Stimulated activated CD4-positive, alpha-beta T cell treated with anti-CD3 and anti-CD28 coated beads, TNF-alpha, amount 100 ng/mL, for 48 hours (primary cell): ENCODE measurements around the gene DCAF8L2.
"Not testable (repeated sequence)": the region's sequence is repeated elsewhere in the genome, so short reads cannot be mapped to it uniquely, and the experiment has no call there.

Source experiments
- DNase-seq, 3 donors: peaks; one replicate each; pipeline ENCODE4 v3.0.0-alpha.2; 2020; ENCODE audit warnings: low read depth in 3 of 3

Gene DCAF8L2

GRCh38 chrX:27679281-27679680, 89.1 kb downstream of the DCAF8L2 start:
- no peak for DNase-seq

DNA sequence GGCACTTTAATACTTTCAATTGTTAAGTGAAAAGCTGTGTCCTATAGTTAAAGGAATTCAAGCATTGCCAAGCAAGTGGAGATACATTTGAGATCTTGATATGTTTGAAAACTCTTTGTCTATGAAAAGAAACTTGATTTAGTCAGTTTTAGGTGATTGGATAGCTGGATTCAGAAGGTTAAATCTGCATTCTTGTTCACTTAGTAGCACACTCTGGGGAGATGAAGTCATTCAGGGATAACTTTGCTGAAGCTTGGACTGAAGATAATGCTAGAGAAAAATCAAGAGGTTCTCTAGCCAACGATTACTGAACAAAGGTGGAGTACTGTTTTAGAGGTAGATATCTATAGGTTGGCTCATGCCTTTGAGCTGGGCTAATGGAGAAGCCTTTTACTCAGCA, 90.6 kb downstream of the DCAF8L2 start:
- no peak for DNase-seq

DNA sequence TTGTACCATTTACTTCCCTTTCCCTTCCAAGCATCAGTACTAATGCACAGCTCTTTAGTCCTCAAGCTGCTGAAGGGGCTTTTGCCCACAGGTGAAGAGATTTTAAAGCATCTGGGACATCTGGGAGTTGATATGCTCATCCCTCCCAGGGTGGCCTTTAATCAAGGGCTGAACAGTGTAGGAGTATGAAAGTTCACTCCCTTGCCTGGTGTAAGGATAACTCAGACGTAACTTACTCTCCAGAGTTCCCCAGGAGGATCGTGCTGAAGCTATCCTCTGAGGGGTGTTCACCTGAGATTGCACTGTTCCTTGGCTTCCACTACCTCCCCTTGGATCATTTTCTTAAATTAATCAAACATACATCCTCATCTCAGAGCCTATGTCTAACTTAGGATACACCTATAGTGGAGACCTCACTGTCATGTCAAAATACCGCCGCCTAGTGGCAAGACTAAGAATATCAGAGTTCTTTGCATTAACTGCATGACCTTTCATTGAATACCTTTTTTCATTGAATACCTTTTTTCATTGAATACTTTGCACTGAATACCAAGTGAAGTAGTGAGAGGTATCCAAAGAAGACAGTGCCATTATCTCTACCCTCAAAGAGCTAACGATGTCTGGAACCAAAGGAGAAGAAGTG, 93.5 kb downstream of the DCAF8L2 start:
- peak in 1 of 3 donors; percentile 19 for DNase-seq

- no peak for DNase-seq
Observed at GRCh38 chrX:27694667-27695066, 104.5 kb downstream of the DCAF8L2 start.

DNA sequence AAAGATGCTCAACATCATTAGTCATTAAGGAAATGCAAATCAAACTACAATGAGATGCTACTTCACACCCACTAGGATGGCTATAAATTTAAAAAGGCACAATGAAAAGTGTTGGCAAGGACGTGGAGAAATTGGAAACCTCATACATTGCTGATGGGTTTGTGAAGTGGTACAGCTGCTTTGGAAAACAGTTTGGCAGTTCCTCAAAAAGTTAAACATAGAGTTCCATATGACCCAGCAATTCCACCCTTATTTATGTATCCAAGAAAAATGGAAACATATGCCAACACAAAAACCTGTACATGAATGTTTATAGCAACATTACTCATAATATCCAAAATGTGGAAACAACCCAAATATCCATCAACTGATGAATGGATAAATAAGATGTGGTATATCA, 116.4 kb downstream of the DCAF8L2 start:
- no peak for DNase-seq

- DNase-seq: no peak
Observed at GRCh38 chrX:27715610-27716009, 125.5 kb downstream of the DCAF8L2 start.

GRCh38 chrX:27728291-27728690, 138.1 kb downstream of the DCAF8L2 start:
- DNase-seq: no peak

- no peak for DNase-seq
Observed at GRCh38 chrX:27731962-27732361, 141.8 kb downstream of the DCAF8L2 start.

GRCh38 chrX:27735914-27736313, 145.8 kb downstream of the DCAF8L2 start:
- no peak for DNase-seq

- no peak for DNase-seq
Observed at GRCh38 chrX:27740933-27741332, 150.8 kb downstream of the DCAF8L2 start.

DNA sequence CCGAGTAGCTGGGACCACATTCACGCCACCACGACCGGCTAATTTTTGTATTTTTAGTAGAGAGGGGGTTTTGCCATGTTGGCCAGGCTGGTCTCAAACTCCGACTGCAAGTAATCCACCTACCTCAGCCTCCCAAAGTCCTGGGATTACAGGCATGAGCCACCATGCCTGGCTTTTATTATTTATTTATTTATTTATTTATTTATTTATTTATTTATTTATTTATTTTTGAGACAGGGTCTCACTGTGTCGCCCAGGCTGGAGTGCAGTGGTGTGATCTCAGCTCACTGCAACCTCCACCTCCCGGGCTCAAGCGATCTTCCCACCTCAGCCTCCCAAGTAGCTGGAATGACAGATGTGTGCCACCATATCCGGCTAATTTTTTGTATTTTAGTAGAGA, 153.4 kb downstream of the DCAF8L2 start:
- not testable (repeated sequence) for DNase-seq

DNA sequence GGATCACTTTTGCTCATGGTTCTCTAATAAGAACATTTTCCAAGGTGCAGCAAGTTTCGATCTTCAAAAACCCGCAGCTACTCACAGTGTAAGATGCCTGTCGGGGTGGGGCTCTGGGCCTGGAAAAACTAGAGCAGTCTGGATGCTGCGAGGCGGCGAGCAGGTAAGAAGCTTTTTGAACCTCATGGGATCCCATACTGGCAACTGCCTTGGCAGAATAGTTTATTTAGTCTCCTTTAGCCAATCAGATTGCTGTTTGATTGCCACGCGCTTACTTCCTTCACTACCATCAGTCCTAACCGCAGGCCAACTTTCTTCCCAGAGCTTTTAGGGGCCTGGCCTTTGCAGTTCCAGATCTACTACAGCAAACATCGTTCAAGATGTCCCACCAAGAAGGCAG, 156.4 kb downstream of the DCAF8L2 start:
- DNase-seq: no peak

DNA sequence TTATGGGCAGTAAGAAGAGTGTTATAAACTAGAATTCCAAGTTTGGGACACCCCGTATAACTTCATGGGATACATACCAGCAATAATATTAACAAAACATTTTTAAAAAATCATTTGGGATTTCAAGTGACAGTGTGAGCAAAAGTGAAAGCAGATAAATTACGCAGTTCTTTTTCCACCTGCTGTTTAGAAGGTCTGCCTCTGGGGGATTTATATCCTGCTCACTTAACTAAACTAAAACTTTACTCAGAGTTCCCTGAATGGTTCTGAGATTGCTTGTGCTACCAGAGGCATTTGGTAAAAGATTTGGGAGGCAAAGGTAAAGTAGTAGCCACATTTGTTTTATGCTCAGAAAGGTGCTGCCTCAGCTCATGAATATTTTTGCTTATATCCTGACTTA, 160.2 kb downstream of the DCAF8L2 start:
- not testable (repeated sequence) for DNase-seq

DNA sequence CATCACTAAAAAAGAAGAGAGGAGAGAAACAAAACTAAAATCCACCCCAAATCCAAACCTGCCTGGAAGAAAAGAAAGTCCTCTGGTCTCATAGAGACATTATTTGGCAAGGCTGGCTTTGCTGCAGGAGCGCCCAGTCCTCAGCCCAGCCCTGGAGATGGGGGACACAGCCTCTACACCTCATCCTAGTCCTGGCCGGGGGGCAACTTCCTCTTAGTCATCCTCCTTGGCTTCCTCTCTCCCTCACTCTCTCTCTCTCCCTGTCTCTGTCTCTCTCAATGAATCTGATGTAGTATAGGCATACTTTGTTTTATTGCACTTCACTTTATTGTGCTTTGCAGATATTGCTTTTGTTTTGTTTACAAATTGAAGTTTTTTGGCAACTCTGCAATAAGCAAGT, 161.8 kb downstream of the DCAF8L2 start:
- DNase-seq: no peak

DNA sequence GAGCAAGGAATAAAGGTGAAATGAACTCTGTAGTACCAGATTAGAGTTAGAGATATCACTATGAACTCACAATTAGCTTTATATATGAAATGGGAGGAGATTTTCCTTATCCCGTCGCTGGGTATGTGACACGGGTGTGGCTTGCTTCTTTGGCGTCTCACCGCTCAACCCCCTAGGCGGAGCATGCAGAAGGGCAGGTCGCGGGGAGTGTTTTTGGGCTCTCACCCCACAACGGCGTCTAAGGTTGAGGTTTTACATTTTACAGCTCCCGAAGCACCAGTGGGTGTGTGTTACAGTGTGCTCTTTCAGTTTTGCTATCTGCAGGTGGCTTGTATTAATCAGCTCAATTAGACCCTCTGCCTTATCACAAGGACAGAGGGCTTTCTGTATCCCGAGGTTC, 175.6 kb downstream of the DCAF8L2 start:
- no peak for DNase-seq

DNA sequence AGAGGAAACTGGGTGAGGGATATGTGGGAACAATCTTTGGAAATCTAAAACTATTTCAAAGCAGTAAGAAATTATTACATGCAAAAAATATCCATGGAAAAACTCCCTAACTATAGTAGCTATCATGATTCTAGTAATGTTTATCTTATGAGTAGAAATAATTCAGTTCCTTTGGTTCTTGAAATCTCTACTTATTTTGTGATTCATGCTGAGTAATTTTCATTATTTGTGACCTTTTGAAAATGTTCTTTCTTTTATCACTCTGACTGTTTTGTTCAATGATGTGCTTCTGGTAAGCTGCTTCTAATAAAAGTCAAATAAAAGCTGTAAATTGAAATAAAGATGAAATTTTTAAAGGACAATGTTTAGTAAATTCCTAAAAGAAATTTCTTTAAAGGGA, 177.2 kb downstream of the DCAF8L2 start:
- DNase-seq: no peak

DNA sequence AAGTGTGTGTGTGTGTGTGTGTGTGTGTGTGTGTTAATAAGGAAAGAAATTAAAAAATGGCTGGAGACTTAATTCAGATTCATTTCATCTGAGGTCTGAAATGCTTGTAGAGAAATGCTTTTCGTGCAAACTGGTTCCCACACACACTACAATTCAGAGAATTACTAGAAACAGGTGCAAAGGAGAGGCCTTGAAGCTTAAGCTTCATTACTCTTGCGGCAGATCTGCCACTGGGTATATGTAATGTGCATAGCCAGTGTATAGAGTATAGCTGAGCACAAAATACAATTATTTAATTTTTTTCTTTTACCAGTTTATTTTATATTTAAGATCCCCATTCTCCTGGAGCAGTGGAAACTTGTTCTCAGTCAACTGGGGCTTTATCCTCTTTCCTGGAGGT, 185.8 kb downstream of the DCAF8L2 start:
- DNase-seq: no peak

DNA sequence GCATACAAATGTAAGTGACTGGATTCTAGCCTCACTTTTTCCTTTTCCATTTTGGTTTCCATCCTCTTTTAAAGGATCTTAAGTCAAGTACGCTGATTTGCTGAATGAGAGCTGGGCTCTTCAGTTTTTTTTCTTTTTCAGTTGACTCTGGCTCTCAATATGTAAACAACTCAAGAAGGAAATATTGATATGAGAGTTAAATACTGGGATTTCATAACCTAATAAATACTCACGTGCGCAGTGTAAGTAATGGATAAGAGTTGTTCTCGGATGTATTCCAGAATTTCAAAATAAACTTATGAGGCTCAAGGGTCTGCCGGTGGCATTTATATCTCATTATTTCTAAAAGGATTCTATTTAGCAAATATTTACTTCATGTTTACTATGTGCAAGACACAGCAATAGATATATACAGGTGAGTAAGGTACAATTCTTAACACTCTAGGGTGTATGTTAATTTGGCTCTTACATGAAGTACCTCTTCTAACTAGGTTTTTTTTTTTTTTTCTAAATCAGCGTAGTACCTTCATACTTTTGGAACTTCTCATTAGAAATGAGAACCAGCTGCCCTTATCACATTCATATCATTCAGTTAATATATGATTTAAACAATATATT, 206.6 kb downstream of the DCAF8L2 start:
- DNase-seq: no peak

DNA sequence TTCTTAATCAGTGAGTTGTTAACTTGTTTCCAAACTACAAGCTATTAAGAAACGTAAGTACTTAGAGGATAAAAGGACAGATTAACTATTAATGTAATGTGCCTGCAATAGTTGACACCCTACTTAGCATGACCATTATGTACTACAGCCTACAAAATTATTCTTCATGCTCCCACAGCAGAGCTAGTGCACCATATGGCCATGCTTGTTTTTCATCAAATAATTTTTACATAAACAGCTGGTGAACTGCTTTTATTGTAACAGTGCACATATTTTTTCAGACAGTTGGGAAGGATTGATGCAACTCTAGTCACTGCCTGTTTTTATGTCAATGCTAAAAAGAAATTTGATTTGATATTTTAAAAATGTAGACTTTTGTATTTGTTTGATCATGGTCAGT, 207.4 kb downstream of the DCAF8L2 start:
- DNase-seq: no peak
